Keratinocyte (primary cell): ENCODE results near the gene COIL. TPM values are rescaled to one million over a fixed set of nuclear protein-coding genes. Genes with fewer than 3 reads are reported as not detected.

Source experiments
- DNase-seq: peaks from one replicate; pipeline ENCODE4 v3.0.0-alpha.2; 2011; ENCODE audit warnings: low read depth, missing footprints, low spot score
- FAIRE-seq: peaks from 2 replicates; lab custom pipeline; 2011; peaks lifted over from hg19 to GRCh38; lab: Jason Lieb, UNC
- H2AFZ ChIP-seq: 2 replicates; pipeline ENCODE4 v1.6.0; 2012; ENCODE audit warnings: low read length, control low read depth, inconsistent platforms; ENCODE audit not compliant: control insufficient read depth
- H3K27ac ChIP-seq: 2 replicates; pipeline ENCODE4 v1.5.1; 2011; ENCODE audit warnings: low read length; ENCODE audit not compliant: control insufficient read depth, insufficient read depth
- H3K27me3 ChIP-seq: 3 replicates; pipeline ENCODE4 v1.6.0; 2011; ENCODE audit warnings: low read length; ENCODE audit not compliant: control insufficient read depth, insufficient read depth; ENCODE audit errors: extremely low read depth
- H3K36me3 ChIP-seq, 2 experiments: 2 replicates in 1 of 2; 3 replicates in 1 of 2; pipeline ENCODE4 v1.5.1; 2011; ENCODE audit warnings: low read length in 2 of 2, mild to moderate bottlenecking in 1 of 2; ENCODE audit not compliant: control insufficient read depth in 2 of 2, insufficient read depth in 2 of 2; ENCODE audit errors: extremely low read depth in 1 of 2
- H3K4me1 ChIP-seq: 3 replicates; pipeline ENCODE4 v1.5.1; 2011; ENCODE audit warnings: low read length; ENCODE audit not compliant: control insufficient read depth, insufficient read depth; ENCODE audit errors: extremely low read depth
- H3K4me2 ChIP-seq: 3 replicates; pipeline ENCODE4 v1.6.0; 2011; ENCODE audit warnings: low read depth, low read length; ENCODE audit not compliant: control insufficient read depth, insufficient read depth; ENCODE audit errors: extremely low read depth
- H3K4me3 ChIP-seq, 3 experiments: fragments of 200-600 bp in 1 of 3; sonication (generic) in 1 of 3; 2 replicates in 2 of 3; 3 replicates in 1 of 3; pipeline ENCODE4 v1.5.1; 2011 to 2016; ENCODE audit warnings: low read length in 3 of 3, mild to moderate bottlenecking in 3 of 3, control low read depth in 2 of 3, inconsistent platforms in 1 of 3, low read depth in 1 of 3, mixed read lengths in 1 of 3, mixed run types in 1 of 3, moderate library complexity in 1 of 3; ENCODE audit not compliant: control insufficient read depth in 2 of 3, insufficient read depth in 2 of 3; ENCODE audit errors: extremely low read depth in 1 of 3
- H3K79me2 ChIP-seq: 2 replicates; pipeline ENCODE4 v1.6.0; 2012; ENCODE audit warnings: low read length; ENCODE audit not compliant: control insufficient read depth, insufficient read depth
- H3K9ac ChIP-seq: 3 replicates; pipeline ENCODE4 v1.6.0; 2011; ENCODE audit warnings: low read length; ENCODE audit not compliant: control insufficient read depth, insufficient read depth; ENCODE audit errors: extremely low read depth
- H3K9me1 ChIP-seq: 3 replicates; pipeline ENCODE4 v1.6.0; 2011; ENCODE audit warnings: low read length; ENCODE audit not compliant: control insufficient read depth, insufficient read depth; ENCODE audit errors: extremely low read depth
- H3K9me3 ChIP-seq: 2 replicates; pipeline ENCODE4 v1.5.1; 2012; ENCODE audit warnings: low read depth, low read length; ENCODE audit not compliant: control insufficient read depth
- H4K20me1 ChIP-seq: 3 replicates; pipeline ENCODE4 v1.6.0; 2011; ENCODE audit warnings: low read length; ENCODE audit not compliant: control insufficient read depth, insufficient read depth; ENCODE audit errors: extremely low read depth
- CTCF ChIP-seq, 3 experiments: IDR thresholded peaks in 1 of 3; conservative IDR thresholded peaks in 1 of 3; optimal IDR thresholded peaks in 1 of 3; 2 replicates in 2 of 3; 3 replicates in 1 of 3; pipeline versions ENCODE3 to v1.5.1; 2011; ENCODE audit warnings: low read length in 3 of 3, mild to moderate bottlenecking in 3 of 3, moderate library complexity in 2 of 3, control low read depth in 1 of 3, inconsistent platforms in 1 of 3; ENCODE audit not compliant: insufficient read depth in 2 of 3; ENCODE audit errors: extremely low read depth in 1 of 3
- EZH2 ChIP-seq: IDR thresholded peaks from one replicate; pipeline ENCODE4 v1.6.1; 2012; ENCODE audit warnings: inconsistent platforms, mild to moderate bottlenecking, low read length, moderate library complexity
- dilution Hi-C: fragments of 300-500 bp; cut with MboI; formaldehyde crosslinking; loops from one replicate; pipeline ENCODE4 v1.7.0; 2020; ENCODE audit warnings: low sequenced_read_pairs; ENCODE audit not compliant: extremely low pct_ligation_motif_present
- polyA plus RNA-seq, 5 experiments: library from polyadenylated mRNA; depleted of rRNA in 3 of 5; stranded (reverse) in 3 of 5; stranded (forward) in 1 of 5; unstranded in 1 of 5; fragments of >200 nt; gene quantifications; 1 replicate in 1 of 5; 2 replicates in 3 of 5; 3 replicates in 1 of 5; pipeline versions ENCODE4 v1.2.1 to v1.2.3, GENCODE V29; 2011 to 2012; ENCODE audit warnings: missing spikeins in 2 of 5, low read depth in 1 of 5, low replicate concordance in 1 of 5

COIL gene
- polyA plus RNA-seq, 1 donor (not counting 4 experiments of a cell fraction or from before 2014, with no cell fraction given) = 11.6 TPM

- H3K36me3 ChIP-seq = peaks cover 0 to 2% of the 10 kb centered on the region in 2 experiments
- peaks cover 2% of the 10 kb centered on the region for H3K4me1 ChIP-seq
- TF ChIP-seq CTCF (optimal IDR thresholded peaks at IDR 0.05 in 1 of 3, IDR thresholded peaks at IDR 0.05 in 1 of 3, conservative IDR thresholded peaks at IDR 0.05 in 1 of 3; ENCODE audit: extremely low read depth in 1 of 3, insufficient read depth in 2 of 3, low read length in 3 of 3) = no peak
- no peak for TF ChIP-seq EZH2
- H3K79me2 ChIP-seq = no peaks in the 10 kb centered on the region
- no peaks in the 10 kb centered on the region for H3K27me3 ChIP-seq
- DNase-seq (no peak), FAIRE-seq (no peak)
- no peaks in the 10 kb centered on the region for H3K9me3 ChIP-seq
- no peak overlapping the region for H3K4me2 ChIP-seq
- no peaks in the 10 kb centered on the region for H3K9me1 ChIP-seq
- dilution Hi-C loops = no loop called here
- H2AFZ ChIP-seq = no peak overlapping the region
- no peak overlapping the region for H3K27ac ChIP-seq
- H3K4me3 ChIP-seq = no peak overlapping the region
- H3K9ac ChIP-seq = no peak overlapping the region
- no peaks in the 10 kb centered on the region for H4K20me1 ChIP-seq
Measured at GRCh38 chr17:56997313-56997712, 36.5 kb upstream of the COIL start.

DNA sequence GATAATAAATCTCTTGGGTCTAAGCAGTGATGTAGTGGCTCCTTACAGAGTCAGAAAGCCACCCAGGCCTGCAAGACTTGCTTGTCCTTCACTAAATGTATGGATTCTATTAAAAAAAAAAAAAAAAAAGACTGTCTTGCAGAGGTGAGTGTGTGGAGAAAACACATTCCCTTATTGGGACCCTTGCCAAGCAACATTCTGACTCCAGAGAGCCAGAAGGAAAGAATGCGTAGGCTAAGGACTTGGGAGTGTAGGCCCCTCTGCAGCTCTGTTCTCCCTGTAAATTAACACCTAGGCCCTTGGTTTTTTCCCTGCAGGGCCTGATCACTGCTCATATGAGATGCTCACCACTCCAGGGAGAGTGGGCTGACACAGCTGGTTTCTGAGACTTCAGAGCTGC, 34.9 kb upstream of the COIL start:
- Histone ChIP-seq H3K27me3 (no peaks in the 10 kb centered on the region), H3K9me1 (no peaks in the 10 kb centered on the region), H3K79me2 (no peaks in the 10 kb centered on the region), H3K4me3 (no peak overlapping the region), H3K4me2 (no peak overlapping the region), H2AFZ (no peak overlapping the region), H3K9ac (no peak overlapping the region), H3K4me1 (peaks cover 2% of the 10 kb centered on the region), H4K20me1 (no peaks in the 10 kb centered on the region), H3K27ac (no peak overlapping the region), H3K36me3 (peaks cover 0 to 3% of the 10 kb centered on the region in 2 experiments), H3K9me3 (no peaks in the 10 kb centered on the region)
- DNase-seq = no peak
- no peak for FAIRE-seq
- TF ChIP-seq EZH2 (no peak), CTCF (optimal IDR thresholded peaks at IDR 0.05 in 1 of 3, IDR thresholded peaks at IDR 0.05 in 1 of 3, conservative IDR thresholded peaks at IDR 0.05 in 1 of 3; ENCODE audit: extremely low read depth in 1 of 3, insufficient read depth in 2 of 3, low read length in 3 of 3) (no peak)
- dilution Hi-C loops = no loop called here
